Stimulated activated CD8-positive, alpha-beta memory T cell treated with anti-CD3 and anti-CD28 coated beads, Interleukin-15, amount 100 ng/mL, for 24 hours (primary cell): Measurements from ENCODE around the gene KIAA0513.

Source experiments
- DNase-seq: peaks from one replicate; pipeline ENCODE4 v3.0.0-alpha.2; 2020; ENCODE audit warnings: low read depth

The KIAA0513 gene

GRCh38 chr16:85004587-85005205, 22.9 kb upstream of the KIAA0513 start:
- DNase-seq: no peak

GRCh38 chr16:85005285-85006069, 22.1 kb upstream of the KIAA0513 start:
- DNase-seq: no peak

DNA sequence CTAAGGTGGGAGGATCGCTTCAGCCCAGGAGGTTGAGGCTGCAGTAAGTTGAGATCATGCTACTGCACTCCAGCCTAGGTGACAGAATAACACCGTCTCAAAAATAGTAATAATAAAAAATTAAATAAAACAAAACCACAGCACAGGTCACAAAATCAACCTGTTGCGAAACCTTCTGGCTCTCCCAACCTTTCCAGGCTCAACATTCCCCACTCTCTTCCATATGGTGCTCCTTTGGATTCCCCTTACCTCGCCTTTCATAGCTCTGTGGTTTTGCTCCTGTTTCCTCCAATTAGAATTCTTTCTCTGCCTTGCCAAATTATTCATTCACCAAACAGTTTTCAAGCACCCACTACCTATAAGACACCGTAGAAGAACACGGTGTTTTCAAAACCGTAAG, 21.0 kb upstream of the KIAA0513 start:
- DNase-seq: no peak

GRCh38 chr16:85007496-85008214, 19.9 kb upstream of the KIAA0513 start:
- DNase-seq: no peak

DNA sequence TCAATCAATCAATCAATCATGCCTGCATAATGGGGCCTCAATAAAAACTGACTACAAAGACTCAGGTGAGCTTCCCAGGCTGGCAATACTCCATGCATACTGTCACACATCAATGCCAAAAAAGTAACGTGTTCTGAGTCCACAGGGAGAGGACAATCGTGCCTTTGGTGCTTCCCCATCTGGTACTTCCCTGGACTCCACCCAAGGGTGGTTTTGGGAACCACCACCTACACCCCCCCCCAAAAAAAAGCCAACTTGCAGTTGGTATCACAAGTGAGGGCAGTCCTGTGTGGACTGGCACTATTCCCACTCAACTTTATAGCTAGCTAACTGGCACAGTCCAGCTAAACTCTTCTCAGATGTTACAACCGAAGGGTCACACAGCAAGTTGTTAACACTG, 19.3 kb upstream of the KIAA0513 start:
- no peak for DNase-seq

GRCh38 chr16:85010446-85010930, 17.1 kb upstream of the KIAA0513 start:
- DNase-seq: no peak

GRCh38 chr16:85010931-85011845, 16.4 kb upstream of the KIAA0513 start, which contains the start of gene ZDHHC7:
TSS of gene ZDHHC7 (minus strand) at chr16:85011535. CDS start at chr16:84990618, 20,917 bp downstream.
- DNase-seq: peak; percentile 77

DNA sequence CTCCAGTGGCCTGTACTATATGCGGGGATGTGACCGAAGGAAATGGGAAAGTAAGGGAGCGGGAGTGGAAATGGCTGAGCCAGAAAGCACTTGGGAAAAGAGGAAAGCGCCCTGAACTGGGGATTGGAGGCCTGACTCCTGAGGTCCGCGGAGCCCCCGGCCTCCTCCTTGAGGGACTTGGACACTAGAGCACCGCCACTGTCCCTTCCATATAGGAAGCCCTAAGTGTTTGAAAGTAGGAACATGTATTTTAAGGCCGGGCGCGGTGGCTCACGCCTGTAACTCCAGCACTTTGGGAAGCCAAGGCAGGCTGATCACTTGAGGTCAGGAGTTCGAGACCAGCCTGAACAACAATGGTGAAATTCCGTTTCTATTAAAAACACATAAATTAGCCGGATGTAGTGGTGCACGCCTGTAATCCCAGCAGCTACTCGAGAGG, 15.7 kb upstream of the KIAA0513 start:
- no peak for DNase-seq

DNA sequence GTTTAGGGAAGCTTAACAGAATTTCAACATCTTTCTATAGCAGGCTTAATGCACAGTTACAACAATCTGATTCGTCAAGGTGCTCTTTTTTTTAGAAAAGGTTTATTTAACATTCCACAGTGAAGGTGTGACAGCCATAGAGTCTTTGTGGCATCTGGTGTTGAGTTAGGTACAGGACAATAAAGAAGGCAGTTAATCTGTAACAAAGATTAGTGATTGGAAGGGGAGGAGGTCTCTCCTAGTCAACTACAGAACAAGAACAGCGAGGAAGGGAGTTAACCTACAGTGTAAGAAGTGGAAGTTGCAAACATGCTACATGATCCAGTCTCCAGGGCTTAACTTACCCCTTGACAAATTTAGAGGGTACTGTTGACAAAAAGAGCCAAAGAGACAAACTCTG, 13.3 kb upstream of the KIAA0513 start:
- DNase-seq: no peak

DNA sequence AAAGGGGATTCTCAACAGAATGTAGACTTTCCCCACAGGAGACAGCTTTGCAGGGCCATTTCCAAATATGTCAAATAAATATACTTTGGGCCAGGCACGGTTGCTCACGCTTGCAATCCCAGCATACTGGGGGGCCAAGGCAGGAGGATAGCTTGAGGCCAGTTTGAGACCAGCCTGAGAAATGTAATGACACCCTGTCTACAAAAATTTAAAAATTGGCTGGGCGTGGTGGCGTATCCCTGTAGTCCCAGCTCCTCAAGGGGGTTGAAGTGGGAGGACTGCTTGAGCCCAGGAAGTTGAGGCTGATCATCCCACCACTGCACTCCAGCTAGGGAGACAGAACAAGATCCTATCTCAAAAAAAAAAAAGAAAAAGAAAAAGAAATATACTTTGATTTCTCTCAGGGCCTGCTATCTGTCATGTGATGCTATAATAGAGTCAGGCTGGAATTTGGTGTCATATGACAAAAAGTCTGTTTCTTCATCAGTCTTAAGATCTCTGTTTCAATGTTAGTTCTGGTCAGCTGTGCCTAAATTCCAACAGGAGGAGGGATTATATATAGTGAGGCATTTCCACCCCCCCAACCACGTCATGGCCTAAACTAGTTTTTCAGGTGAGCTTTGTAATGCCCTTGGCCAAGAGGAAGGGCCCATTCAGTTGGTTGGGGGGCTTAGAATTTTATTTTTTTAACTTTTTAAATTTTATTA, 12.0 kb upstream of the KIAA0513 start:
- DNase-seq: no peak

- no peak for DNase-seq
Measured at GRCh38 chr16:85017151-85017550, 10.4 kb upstream of the KIAA0513 start.

DNA sequence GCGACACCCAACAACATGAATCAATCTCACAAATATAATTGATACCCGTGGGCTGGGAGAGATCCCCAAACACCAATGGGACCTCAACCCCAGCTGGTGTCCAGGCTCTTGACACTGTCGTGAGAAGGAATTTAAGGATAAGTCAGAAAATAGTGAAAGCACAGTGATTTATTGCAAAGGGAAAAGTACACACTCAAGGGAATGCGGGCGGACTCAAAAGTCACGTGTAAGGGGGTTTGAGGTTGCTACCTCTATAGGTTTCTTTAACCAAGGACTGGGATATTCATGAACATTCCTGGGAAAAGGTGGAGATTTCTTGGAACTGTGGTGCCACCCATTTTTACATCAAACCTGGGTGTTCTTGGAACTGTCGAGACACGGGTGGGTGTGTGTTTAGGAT, 10.0 kb upstream of the KIAA0513 start:
- DNase-seq: no peak

DNA sequence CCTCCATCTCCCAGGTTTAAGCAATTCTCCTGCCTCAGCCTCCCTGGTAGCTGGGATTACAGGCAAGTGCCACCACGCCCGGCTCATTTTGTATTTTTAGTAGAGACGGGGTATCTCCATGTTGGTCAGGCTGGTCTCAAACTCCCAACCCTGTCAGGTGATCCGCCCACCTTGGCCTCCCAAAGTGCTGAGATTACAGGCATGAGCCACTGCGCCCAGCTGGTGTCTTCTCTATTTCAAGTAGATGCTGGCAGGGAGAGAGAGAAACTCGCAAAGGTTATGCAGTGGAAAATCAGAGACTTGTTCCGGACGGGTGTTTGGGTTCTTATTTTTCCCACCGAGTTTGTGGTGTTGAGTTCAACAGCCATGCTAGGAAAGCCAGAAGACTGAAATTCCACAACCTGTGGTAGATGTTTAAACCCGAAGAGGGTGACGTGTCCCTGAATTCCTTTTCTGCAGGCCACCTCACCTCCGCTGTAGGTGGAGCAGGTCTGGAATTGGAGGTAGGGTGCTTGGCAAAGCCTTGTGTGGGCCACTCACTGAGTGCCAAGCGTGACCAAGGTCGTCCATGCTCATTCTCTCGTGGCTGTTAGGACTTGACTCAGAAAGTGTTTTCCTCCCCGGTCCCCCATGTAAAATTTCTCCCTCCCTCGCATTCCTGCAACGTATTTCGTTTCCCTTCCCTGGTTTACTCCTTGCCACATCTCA, 8.9 kb upstream of the KIAA0513 start:
- no peak for DNase-seq

- no peak for DNase-seq
Measured at GRCh38 chr16:85019659-85020245, 7.8 kb upstream of the KIAA0513 start.

DNA sequence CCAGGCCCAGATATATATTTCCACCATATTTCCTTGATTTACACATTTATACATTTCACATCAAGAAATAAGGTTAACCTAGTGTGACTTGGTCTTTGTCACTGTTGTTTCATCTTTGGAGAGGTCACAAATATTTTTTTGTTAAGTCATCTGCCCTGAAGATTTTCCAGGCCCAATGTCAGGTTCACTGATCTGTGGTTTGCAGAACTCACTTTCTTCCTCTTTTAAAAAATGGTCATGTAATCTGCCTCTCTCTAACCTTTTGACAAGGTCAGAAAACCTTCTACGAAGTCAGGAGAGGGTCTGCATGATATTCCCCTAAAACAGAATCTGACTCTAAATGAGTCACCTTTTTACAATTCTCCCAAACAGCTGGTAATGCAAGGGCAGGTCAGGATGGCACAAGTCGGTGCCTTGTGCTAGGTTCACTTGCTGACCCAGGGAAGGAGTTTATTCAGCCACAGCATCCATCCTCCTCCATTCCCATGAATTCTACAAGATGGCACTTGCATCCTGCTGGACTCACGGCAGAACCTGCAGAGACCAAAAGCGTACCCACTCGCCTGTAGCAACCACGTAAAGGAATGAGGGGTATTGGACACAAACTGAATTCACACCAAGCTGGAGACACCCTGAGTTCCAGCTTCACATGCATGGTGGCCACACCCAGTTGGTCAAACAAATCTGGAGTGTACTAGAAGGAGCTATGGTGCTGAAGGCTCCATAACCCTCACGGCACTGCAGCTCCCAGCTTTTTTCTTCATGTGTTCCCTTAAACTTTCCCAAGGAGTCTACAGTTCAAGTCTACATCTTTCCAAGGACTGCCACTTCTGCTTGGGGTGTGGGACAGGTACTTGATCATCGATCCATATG, 1.6 kb upstream of the KIAA0513 start:
- no peak for DNase-seq

DNA sequence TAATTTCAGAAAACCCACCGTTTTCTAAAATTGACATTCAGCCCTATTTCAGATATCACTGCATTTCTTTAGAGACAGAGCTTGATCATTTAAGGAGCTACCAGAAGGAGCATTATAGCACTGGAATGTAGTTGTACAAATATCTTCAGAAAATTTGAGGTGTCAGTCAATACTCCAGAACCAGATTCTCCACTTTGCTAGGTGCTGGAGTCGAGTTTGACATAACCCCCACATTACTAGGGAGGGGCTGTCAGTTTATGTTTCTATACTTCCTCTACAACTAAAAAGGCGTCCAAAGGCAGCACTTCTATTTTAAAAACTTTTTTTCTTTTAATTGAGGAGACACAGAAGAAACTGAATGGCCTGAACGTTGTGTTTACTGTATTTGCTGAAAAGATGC, 892 bp upstream of the KIAA0513 start:
- DNase-seq: no peak

DNA sequence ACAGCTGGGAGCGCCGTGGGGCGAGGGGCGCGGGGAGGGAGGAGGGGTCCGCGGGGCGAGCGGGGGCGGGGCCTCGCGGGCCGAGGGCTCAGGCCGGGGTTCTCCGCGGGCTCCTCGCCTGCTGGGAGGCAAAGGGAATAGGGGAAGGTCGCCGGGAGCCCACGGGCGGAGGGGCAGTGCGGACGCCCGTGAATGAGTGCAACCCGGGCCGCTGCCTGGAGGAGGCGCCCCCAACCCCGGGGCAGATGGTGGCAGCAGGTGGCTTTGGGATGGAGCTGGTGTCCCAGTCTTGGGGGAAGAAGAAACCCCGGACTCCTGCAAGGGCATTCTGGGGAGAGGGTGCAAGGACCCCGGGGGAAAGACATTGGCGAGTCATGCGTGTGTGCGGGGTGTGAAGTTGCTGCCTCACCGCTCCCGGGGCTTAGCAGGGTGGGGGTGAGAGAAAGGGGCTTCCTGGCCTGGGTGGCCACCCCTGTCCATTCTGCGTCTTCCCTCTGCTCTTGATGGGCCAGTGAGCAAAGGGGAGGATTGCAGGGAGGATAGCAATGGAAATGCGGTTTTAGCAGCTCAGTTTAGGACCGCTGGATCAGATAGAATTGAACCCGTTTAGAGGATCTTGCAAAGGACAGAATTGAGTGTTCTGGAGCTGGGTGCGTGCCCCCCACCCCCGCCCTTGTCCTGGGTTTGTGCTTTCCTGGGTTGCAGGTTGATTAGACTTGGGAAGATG, 526 bp downstream of the KIAA0513 start:
- DNase-seq: no peak

GRCh38 chr16:85028685-85029407, 1.3 kb downstream of the KIAA0513 start:
- DNase-seq: peak; percentile 25
